K562 (cell line): ENCODE measurements around the gene ERBB4.

ENCODE experiments used
- BDP1 ChIP-seq: IDR thresholded peaks from 3 replicates; pipeline ENCODE4 v1.6.1; 2011; ENCODE audit not compliant: insufficient read length, insufficient read depth
- CTCF ChIP-seq, 3 experiments: IDR thresholded peaks in 2 of 3; conservative IDR thresholded peaks in 1 of 3; 2 replicates each; pipeline ENCODE4 v1.5.1; 2011 to 2012; ENCODE audit warnings: low read length in 3 of 3, mild to moderate bottlenecking in 3 of 3, control low read depth in 2 of 3, improper control_type of control experiment in 1 of 3, inconsistent platforms in 1 of 3, low read depth in 1 of 3, mixed read lengths in 1 of 3, moderate library complexity in 1 of 3; ENCODE audit not compliant: insufficient read depth in 2 of 3
- EP400 ChIP-seq: fragments of 450-650 bp; IDR thresholded peaks from 2 replicates; pipeline ENCODE4 v1.6.1; 2017; ENCODE audit warnings: antibody characterized with exemption, mild to moderate bottlenecking, moderate library complexity
- FOXM1 ChIP-seq, 2 experiments: fragments of 450-650 bp in 1 of 2; sonication (generic) in 1 of 2; formaldehyde crosslinking in 1 of 2; IDR thresholded peaks; 2 replicates each; pipeline versions ENCODE4 v1.6.1 to v1.9.0; 2017 to 2022; ENCODE audit warnings: low read depth in 2 of 2, mild to moderate bottlenecking in 2 of 2, missing genetic modification reagents in 1 of 2, moderate library complexity in 1 of 2
- KHSRP ChIP-seq: fragments of 450-650 bp; IDR thresholded peaks from 2 replicates; pipeline ENCODE4 v1.6.1; 2017
- MAFK ChIP-seq: IDR thresholded peaks from 2 replicates; pipeline ENCODE4 v1.6.1; 2011; ENCODE audit warnings: low read length, improper control_type of control experiment
- REST ChIP-seq, 2 experiments: fragments of 450-650 bp; formaldehyde crosslinking in 1 of 2; IDR thresholded peaks; 2 replicates each; pipeline versions ENCODE4 v1.4.0 to v1.6.1; 2014 to 2020; ENCODE audit warnings: mild to moderate bottlenecking in 2 of 2, borderline replicate concordance in 1 of 2, low read depth in 1 of 2
- RFX5 ChIP-seq: IDR thresholded peaks from 2 replicates; pipeline ENCODE4 v1.6.1; 2011; ENCODE audit warnings: low read depth, mild to moderate bottlenecking, improper control_type of control experiment, low read length
- USF2 ChIP-seq: sonication (generic); formaldehyde crosslinking; IDR thresholded peaks from 2 replicates; pipeline ENCODE4 v1.5.0; 2020; ENCODE audit warnings: missing genetic modification reagents
- ZBTB2 ChIP-seq: fragments of 450-650 bp; IDR thresholded peaks from 2 replicates; pipeline ENCODE4 v1.6.1; 2016; ENCODE audit warnings: antibody characterized with exemption
- ZNF184 ChIP-seq: sonication (generic); formaldehyde crosslinking; IDR thresholded peaks from 2 replicates; pipeline ENCODE4 v1.5.0; 2020; ENCODE audit warnings: missing genetic modification reagents
- TF ChIP-seq, protein P1 (sequence below): IDR thresholded peaks from 2 replicates; pipeline ENCODE4 v1.6.1; 2011; ENCODE audit not compliant: insufficient read length; ENCODE audit errors: extremely low read depth

DNA sequence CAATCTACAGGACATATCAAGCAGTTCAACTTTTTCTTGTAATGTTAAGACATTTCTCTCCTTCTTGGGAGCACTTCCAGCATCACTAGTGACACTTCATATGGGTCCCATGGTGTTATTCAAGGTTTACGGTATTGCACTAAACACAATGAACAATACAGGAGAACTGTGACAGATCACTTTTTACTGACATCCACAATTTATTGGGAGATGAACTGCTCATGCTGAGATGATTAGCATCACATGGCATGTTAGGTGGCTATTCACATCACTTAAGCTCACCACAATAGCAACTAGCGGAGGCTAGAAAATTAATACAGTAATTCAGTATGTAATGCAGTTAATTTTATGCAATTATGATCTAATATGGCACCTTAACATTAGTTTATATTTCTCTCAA lies 264.4 kb downstream of the ERBB4 start:
- TF ChIP-seq USF2 (CRISPR knock-in tag) (no peak), KHSRP (no peak), ZBTB2 (no peak), FOXM1 (IDR thresholded peaks at IDR 0.05; ENCODE audit: low read depth) (no peak), FOXM1 (CRISPR knock-in tag; IDR thresholded peaks at IDR 0.05; ENCODE audit: low read depth) (no peak), RFX5 (no peak), ZNF184 (CRISPR knock-in tag) (no peak), BDP1 (no peak), CTCF (IDR thresholded peaks at IDR 0.05 in 2 of 3, conservative IDR thresholded peaks at IDR 0.05 in 1 of 3; ENCODE audit: insufficient read depth in 2 of 3, low read depth in 1 of 3, low read length in 3 of 3) (no peak), REST (IDR thresholded peaks at IDR 0.05; ENCODE audit: borderline replicate concordance) (no peak), REST (CRISPR knock-in tag; IDR thresholded peaks at IDR 0.05; ENCODE audit: low read depth) (no peak), MAFK (no peak), EP400 (no peak)
- TF ChIP-seq, protein P1, sequence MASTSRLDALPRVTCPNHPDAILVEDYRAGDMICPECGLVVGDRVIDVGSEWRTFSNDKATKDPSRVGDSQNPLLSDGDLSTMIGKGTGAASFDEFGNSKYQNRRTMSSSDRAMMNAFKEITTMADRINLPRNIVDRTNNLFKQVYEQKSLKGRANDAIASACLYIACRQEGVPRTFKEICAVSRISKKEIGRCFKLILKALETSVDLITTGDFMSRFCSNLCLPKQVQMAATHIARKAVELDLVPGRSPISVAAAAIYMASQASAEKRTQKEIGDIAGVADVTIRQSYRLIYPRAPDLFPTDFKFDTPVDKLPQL, result no peak
